ENCODE measurements around the gene VSTM4.

VSTM4 gene

DNA sequence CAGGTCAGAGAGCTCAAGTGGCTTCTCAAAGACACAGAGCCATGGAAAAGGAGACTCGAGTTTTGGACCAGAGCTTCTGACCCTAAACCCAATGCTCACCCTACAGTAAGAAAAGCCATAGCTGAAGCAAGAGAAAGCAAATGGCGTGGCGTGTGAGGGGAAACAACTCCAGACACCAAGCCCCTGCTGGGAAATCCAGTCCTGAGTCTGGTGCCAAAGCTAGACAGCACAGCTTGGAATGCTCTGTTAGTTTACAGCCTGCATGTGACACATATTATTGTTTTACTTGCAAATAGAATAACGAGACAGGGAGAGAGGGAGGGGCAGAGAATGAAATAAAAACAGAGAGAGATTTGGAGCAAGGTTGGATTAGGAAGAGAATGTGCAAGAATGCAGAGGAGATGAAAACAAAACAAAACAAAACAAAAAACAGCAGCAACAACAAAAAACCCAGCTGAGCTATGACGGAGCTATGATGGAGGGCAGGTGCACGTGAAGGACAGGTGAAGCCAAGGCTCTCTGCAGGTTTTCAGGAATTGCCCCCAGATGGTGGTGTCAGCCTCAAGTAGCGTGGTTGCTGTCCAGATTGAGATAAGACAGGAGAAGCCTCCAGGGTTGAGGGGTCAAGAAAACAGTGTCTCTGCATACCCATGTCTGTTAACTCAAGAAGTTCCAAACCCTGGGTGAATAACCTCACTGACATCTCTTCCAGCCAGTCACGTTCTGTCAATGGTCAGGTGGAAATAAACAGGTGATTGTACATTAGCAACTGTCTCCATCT is 105.9 kb downstream of the VSTM4 start:
- Histone ChIP-seq H3K36me3 (ENCODE audit: insufficient read depth, low read depth, low read length) (no peaks in the 10 kb centered on the region), H3K9ac (ENCODE audit: low read depth, low read length) (no peak overlapping the region)

DNA sequence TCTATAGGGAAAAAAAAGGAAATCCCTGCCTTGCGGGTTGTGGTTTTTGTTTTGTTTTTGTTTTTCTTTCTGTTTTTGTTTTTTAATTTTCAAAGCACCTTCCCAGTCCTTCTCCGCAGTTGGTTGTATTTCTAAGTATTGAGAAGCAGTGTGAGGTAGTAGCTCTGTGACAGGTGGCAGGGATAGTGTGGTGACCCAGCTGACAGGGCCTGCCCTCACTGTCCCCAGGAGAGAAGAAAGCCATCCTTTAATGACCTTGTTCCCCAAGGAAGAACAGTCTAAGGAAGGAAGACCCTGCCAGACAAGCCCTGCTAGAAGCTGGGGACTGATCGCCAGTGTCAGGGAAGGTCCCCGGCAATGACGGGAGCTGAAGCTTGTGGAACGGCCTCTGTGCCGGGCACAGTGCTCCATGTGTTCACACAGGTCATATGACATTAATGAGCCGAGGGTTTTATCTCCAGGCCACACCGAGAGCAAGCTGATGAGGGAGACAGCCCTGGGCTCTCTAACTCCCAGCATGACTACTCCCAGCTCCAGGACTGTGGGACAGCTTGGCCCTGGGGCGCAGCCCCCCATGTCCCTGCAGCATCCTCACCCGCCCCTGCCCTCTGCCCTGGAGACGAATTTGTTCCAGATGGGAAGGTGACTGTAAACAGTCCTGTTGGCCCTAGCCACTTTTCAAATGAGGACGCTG is 106.7 kb downstream of the VSTM4 start:
- no peaks in the 10 kb centered on the region for H3K36me3 ChIP-seq (ENCODE audit: insufficient read depth, low read depth, low read length)
- no peaks in the 10 kb centered on the region for H3K9me3 ChIP-seq (ENCODE audit: insufficient read depth, low read depth, low read length)
- H3K4me1 ChIP-seq (ENCODE audit: insufficient read depth, low read length), result no peaks in the 10 kb centered on the region
- H3K9ac ChIP-seq (ENCODE audit: low read depth, low read length), result no peak overlapping the region
- H3K27ac ChIP-seq (ENCODE audit: low read length), result no peak overlapping the region
- H3K4me3 ChIP-seq (ENCODE audit: low read length), result no peak overlapping the region
- no peaks in the 10 kb centered on the region for H3K27me3 ChIP-seq (ENCODE audit: insufficient read depth, low read length)

More for the DNA sequence above, 105.9 kb downstream of the VSTM4 start:
- Histone ChIP-seq H3K27me3 (ENCODE audit: insufficient read depth, low read length) (no peaks in the 10 kb centered on the region), H3K9me3 (ENCODE audit: insufficient read depth, low read depth, low read length) (no peaks in the 10 kb centered on the region), H3K27ac (ENCODE audit: low read length) (no peak overlapping the region), H3K4me1 (ENCODE audit: insufficient read depth, low read length) (no peaks in the 10 kb centered on the region), H3K4me3 (ENCODE audit: low read length) (no peak overlapping the region)

- H3K9me3 ChIP-seq (ENCODE audit: insufficient read depth, low read depth, low read length), result no peaks in the 10 kb centered on the region
- H3K9ac ChIP-seq (ENCODE audit: low read depth, low read length), result no peak overlapping the region
- no peak overlapping the region for H3K4me3 ChIP-seq (ENCODE audit: low read length)
- no peaks in the 10 kb centered on the region for H3K27me3 ChIP-seq (ENCODE audit: insufficient read depth, low read length)
- no peak overlapping the region for H3K27ac ChIP-seq (ENCODE audit: low read length)
- H3K36me3 ChIP-seq (ENCODE audit: insufficient read depth, low read depth, low read length), result no peaks in the 10 kb centered on the region
- no peaks in the 10 kb centered on the region for H3K4me1 ChIP-seq (ENCODE audit: insufficient read depth, low read length)
Observed at GRCh38 chr10:49008091-49008490, 107.2 kb downstream of the VSTM4 start.

DNA sequence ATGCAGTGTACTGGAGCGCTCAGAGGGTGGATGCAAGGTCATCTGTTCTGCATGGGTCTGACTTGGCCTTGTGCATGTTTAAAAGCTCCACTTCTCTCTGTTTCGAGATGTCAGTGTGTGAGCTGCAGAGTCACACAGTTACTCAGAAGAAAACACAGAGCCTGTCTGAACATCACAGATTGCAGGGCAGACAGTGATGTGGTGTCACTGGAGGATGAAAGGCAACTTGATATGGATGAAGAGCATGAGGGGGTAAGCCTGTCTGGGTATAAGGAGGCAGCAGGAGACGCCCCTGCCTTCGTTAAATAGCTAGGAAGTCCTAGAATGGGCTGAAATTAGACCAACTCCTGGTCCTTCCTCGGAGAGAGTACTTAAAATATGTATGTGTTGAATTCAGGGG is 108.2 kb downstream of the VSTM4 start:
- Histone ChIP-seq H3K9me3 (ENCODE audit: insufficient read depth, low read depth, low read length) (no peaks in the 10 kb centered on the region), H3K4me3 (ENCODE audit: low read length) (no peak overlapping the region), H3K36me3 (ENCODE audit: insufficient read depth, low read depth, low read length) (no peaks in the 10 kb centered on the region), H3K4me1 (ENCODE audit: insufficient read depth, low read length) (no peaks in the 10 kb centered on the region), H3K27me3 (ENCODE audit: insufficient read depth, low read length) (no peaks in the 10 kb centered on the region), H3K9ac (ENCODE audit: low read depth, low read length) (no peak overlapping the region), H3K27ac (ENCODE audit: low read length) (no peak overlapping the region)

DNA sequence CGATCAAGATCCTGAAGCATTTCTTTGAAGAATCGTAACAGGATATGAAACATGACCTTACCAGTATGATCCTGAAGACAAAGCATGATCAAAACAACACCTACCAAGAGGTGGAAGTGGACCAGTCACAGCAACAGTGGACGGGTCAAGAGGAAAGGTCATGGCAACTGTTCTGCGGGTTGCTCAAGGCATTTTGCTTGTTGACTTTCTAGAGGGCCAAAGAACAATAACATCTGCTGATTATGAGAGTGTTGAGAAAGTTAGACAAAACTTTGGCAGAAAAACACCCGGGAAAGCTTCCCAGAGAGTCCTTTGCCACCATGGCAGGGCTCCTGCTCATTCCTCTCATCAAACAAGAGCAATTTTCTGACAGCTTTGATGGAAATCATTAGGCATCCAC is 110.1 kb downstream of the VSTM4 start:
- Histone ChIP-seq H3K9me3 (ENCODE audit: insufficient read depth, low read depth, low read length) (no peaks in the 10 kb centered on the region), H3K4me1 (ENCODE audit: insufficient read depth, low read length) (peaks cover 3% of the 10 kb centered on the region; the same call in 1 of the 2 replicates), H3K4me3 (ENCODE audit: low read length) (no peak overlapping the region), H3K36me3 (ENCODE audit: insufficient read depth, low read depth, low read length) (no peaks in the 10 kb centered on the region), H3K27ac (ENCODE audit: low read length) (no peak overlapping the region), H3K9ac (ENCODE audit: low read depth, low read length) (no peak overlapping the region), H3K27me3 (ENCODE audit: insufficient read depth, low read length) (no peaks in the 10 kb centered on the region)

- no peak overlapping the region for H3K9ac ChIP-seq (ENCODE audit: low read depth, low read length)
- no peak overlapping the region for H3K27ac ChIP-seq (ENCODE audit: low read length)
- no peaks in the 10 kb centered on the region for H3K27me3 ChIP-seq (ENCODE audit: insufficient read depth, low read length)
- H3K36me3 ChIP-seq (ENCODE audit: insufficient read depth, low read depth, low read length), result no peaks in the 10 kb centered on the region
- no peak overlapping the region for H3K4me3 ChIP-seq (ENCODE audit: low read length)
- peaks cover 3% of the 10 kb centered on the region; the same call in 1 of the 2 replicates for H3K4me1 ChIP-seq (ENCODE audit: insufficient read depth, low read length)
- H3K9me3 ChIP-seq (ENCODE audit: insufficient read depth, low read depth, low read length), result no peaks in the 10 kb centered on the region
Observed at GRCh38 chr10:49001870-49002672, 113.3 kb downstream of the VSTM4 start.

DNA sequence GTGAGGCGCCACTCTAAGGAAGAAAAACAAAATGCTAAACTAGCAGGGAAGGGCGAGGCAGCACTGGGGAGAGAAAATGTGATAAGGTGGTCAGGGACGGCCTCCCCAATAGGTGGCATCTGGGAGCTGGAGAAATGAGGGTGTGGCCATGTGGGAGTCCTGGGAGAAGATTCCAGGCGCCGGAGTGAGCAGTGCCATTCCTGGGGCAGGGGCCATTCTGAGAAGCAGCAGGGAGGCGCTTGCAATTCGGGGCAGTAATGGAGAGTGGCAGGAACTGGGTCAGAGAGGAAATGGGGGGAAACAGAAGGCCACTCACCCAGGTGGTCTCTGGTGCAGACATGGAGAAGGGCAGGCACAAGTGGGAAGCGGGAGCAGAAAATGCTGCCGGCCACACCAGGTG is 113.9 kb downstream of the VSTM4 start:
- Histone ChIP-seq H3K9ac (ENCODE audit: low read depth, low read length) (no peak overlapping the region), H3K36me3 (ENCODE audit: insufficient read depth, low read depth, low read length) (no peaks in the 10 kb centered on the region), H3K27ac (ENCODE audit: low read length) (no peak overlapping the region), H3K4me1 (ENCODE audit: insufficient read depth, low read length) (peaks cover 3% of the 10 kb centered on the region; the same call in 1 of the 2 replicates), H3K4me3 (ENCODE audit: low read length) (no peak overlapping the region), H3K9me3 (ENCODE audit: insufficient read depth, low read depth, low read length) (no peaks in the 10 kb centered on the region), H3K27me3 (ENCODE audit: insufficient read depth, low read length) (no peaks in the 10 kb centered on the region)

DNA sequence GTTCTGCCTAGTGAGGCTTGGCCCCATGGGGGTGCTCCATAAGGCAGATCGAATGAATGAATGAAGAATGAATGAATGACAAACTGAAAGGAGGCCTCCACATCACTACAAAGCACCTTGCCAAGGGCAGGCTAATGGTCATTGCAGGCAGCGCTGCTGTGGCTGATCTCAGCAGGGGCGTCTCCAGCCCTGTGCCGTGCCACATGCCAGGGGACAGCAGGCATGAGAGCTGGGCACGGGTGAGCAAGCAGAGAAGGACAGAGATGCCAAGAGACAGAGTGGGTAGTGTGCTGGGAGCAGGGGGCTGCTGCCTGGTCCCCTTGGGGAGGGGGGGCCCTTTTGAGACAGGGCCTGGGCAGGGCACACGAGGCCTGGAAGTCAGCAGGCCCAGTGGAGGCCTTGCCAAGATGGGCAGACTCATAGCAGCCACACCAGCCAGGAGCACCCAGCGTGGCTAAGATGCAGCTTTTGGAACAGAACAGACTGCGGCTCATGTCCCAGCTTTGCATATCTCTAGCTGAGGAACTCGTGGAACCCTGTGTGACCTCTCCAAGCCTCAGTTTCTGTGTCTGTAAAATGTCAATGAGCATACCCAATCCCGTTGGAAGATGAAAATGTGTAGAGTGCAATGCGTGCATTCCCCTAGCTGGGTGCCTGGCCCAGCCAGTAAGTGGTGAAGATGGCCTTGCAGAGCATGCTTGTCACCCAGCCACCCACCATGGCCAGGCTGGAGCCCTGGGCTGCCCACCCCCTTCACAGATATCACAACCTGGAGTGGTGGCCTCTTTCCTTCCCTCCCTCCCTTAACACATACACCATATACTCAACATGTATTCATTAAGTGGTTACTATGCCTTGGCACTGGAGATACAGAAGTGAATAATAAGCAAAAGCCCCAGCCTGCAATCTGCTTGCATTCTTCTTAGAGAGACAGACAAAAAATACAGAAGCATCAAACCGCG is 114.6 kb downstream of the VSTM4 start:
- no peaks in the 10 kb centered on the region for H3K27me3 ChIP-seq (ENCODE audit: insufficient read depth, low read length)
- H3K4me1 ChIP-seq (ENCODE audit: insufficient read depth, low read length), result peaks cover 3% of the 10 kb centered on the region; the same call in 1 of the 2 replicates
- H3K4me3 ChIP-seq (ENCODE audit: low read length), result no peak overlapping the region
- no peaks in the 10 kb centered on the region for H3K36me3 ChIP-seq (ENCODE audit: insufficient read depth, low read depth, low read length)
- no peak overlapping the region for H3K9ac ChIP-seq (ENCODE audit: low read depth, low read length)
- no peak overlapping the region for H3K27ac ChIP-seq (ENCODE audit: low read length)
- no peaks in the 10 kb centered on the region for H3K9me3 ChIP-seq (ENCODE audit: insufficient read depth, low read depth, low read length)

- no peak overlapping the region for H3K4me3 ChIP-seq (ENCODE audit: low read length)
- H3K36me3 ChIP-seq (ENCODE audit: insufficient read depth, low read depth, low read length), result no peaks in the 10 kb centered on the region
- H3K27ac ChIP-seq (ENCODE audit: low read length), result no peak overlapping the region
- H3K27me3 ChIP-seq (ENCODE audit: insufficient read depth, low read length), result no peaks in the 10 kb centered on the region
- no peak overlapping the region for H3K9ac ChIP-seq (ENCODE audit: low read depth, low read length)
- H3K4me1 ChIP-seq (ENCODE audit: insufficient read depth, low read length), result peaks cover 3% of the 10 kb centered on the region; the same call in 1 of the 2 replicates
- H3K9me3 ChIP-seq (ENCODE audit: insufficient read depth, low read depth, low read length), result no peaks in the 10 kb centered on the region
Observed at GRCh38 chr10:48999346-48999745, 116.0 kb downstream of the VSTM4 start.

- no peaks in the 10 kb centered on the region for H3K36me3 ChIP-seq (ENCODE audit: insufficient read depth, low read depth, low read length)
- H3K9me3 ChIP-seq (ENCODE audit: insufficient read depth, low read depth, low read length), result no peaks in the 10 kb centered on the region
- H3K27me3 ChIP-seq (ENCODE audit: insufficient read depth, low read length), result no peaks in the 10 kb centered on the region
Observed at GRCh38 chr10:48996329-48996728, 119.0 kb downstream of the VSTM4 start.

DNA sequence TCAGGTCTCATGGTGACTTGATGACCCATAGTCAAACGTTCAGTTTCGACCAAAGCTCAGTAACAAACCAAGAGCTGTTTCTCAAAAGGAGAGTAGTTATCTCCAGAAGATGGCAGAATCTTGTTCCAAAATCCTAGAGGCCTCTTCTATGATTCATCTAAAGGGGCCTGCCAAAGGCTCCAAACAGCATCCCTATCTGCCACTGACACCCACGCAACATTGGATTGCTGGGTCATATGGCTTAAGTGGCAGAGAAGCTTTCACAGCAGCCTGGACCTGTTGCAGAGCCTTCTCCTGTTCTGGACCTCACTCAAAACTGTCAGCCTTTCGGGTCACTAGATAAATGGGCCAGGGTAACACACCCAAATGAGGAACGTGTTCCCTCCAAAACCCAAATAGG is 121.7 kb downstream of the VSTM4 start:
- Histone ChIP-seq H3K27me3 (ENCODE audit: insufficient read depth, low read length) (no peaks in the 10 kb centered on the region), H3K4me3 (ENCODE audit: low read length) (no peak overlapping the region), H3K9ac (ENCODE audit: low read depth, low read length) (no peak overlapping the region), H3K27ac (ENCODE audit: low read length) (no peak overlapping the region), H3K36me3 (ENCODE audit: insufficient read depth, low read depth, low read length) (no peaks in the 10 kb centered on the region), H3K4me1 (ENCODE audit: insufficient read depth, low read length) (no peaks in the 10 kb centered on the region), H3K9me3 (ENCODE audit: insufficient read depth, low read depth, low read length) (no peaks in the 10 kb centered on the region)

More at GRCh38 chr10:48996329-48996728, 119.0 kb downstream of the VSTM4 start:
- H3K4me1 ChIP-seq (ENCODE audit: insufficient read depth, low read length), result peaks cover 3% of the 10 kb centered on the region; the same call in 1 of the 2 replicates
- H3K4me3 ChIP-seq (ENCODE audit: low read length), result no peak overlapping the region
- H3K9ac ChIP-seq (ENCODE audit: low read depth, low read length), result no peak overlapping the region
- H3K27ac ChIP-seq (ENCODE audit: low read length), result no peak overlapping the region

Measured in iPS-20b (cell line).